ENCODE data around the gene TTC12.

GRCh38 chr11:113286009-113286408 is 28.4 kb upstream of the TTC12 start:
- TF ChIP-seq CTCF (IDR thresholded peaks at IDR 0.05; ENCODE audit: poor library complexity, severe bottlenecking): no peak
- no peak for TF ChIP-seq SMC3 (conservative IDR thresholded peaks at IDR 0.05; ENCODE audit: poor library complexity)
- no peak for TF ChIP-seq POLR2AphosphoS5 (IDR thresholded peaks at IDR 0.05)
- no peak for TF ChIP-seq EP300 (conservative IDR thresholded peaks at IDR 0.05; ENCODE audit: poor library complexity, severe bottlenecking)
- no peak for TF ChIP-seq REST (IDR thresholded peaks at IDR 0.05; ENCODE audit: borderline replicate concordance)
- no peak for TF ChIP-seq MXI1 (conservative IDR thresholded peaks at IDR 0.05; ENCODE audit: poor library complexity, severe bottlenecking)
- no peak for TF ChIP-seq RAD21 (conservative IDR thresholded peaks at IDR 0.05)
- no peak for TF ChIP-seq EZH2 (IDR thresholded peaks at IDR 0.05; ENCODE audit: borderline replicate concordance, insufficient read depth, low read length, poor library complexity, severe bottlenecking)
- TF ChIP-seq TAF1 (IDR thresholded peaks at IDR 0.05; ENCODE audit: low read depth): no peak
